SU-DHL-6 (cell line): ENCODE results near the gene CHD2.

ENCODE experiments used
- H2AFZ ChIP-seq: fragments of 200-600 bp; sonication (generic); 2 replicates; pipeline ENCODE4 v1.6.1; 2014; ENCODE audit warnings: low read depth, mild to moderate bottlenecking, moderate library complexity, mixed read lengths, antibody characterized with exemption, low read length; ENCODE audit not compliant: severe bottlenecking
- H3F3A ChIP-seq: fragments of 200-600 bp; shearing (Covaris generic); 2 replicates; pipeline ENCODE4 v1.6.0; 2016; ENCODE audit warnings: antibody characterized with exemption, mild to moderate bottlenecking; ENCODE audit not compliant: insufficient read depth
- H3K27ac ChIP-seq: fragments of 200-600 bp; sonication (generic); 2 replicates; pipeline ENCODE4 v1.5.1; 2016; ENCODE audit warnings: low read depth, mild to moderate bottlenecking, low read length, moderate library complexity, mixed read lengths
- H3K27me3 ChIP-seq: fragments of 200-600 bp; sonication (generic), shearing (Covaris generic); 2 replicates; pipeline ENCODE4 v1.6.0; 2014; ENCODE audit warnings: mild to moderate bottlenecking, low read length
- H3K36me3 ChIP-seq: fragments of 200-600 bp; sonication (generic); 2 replicates; pipeline ENCODE4 v1.6.1; 2014; ENCODE audit warnings: mild to moderate bottlenecking, low read length, mixed read lengths
- H3K4me2 ChIP-seq: fragments of 300-600, 200-600 bp; shearing (Covaris generic), sonication (generic); 2 replicates; pipeline ENCODE4 v1.6.0; 2014; ENCODE audit warnings: low read length, low read depth, mild to moderate bottlenecking; ENCODE audit not compliant: poor library complexity, severe bottlenecking
- H3K4me3 ChIP-seq: fragments of 200-600 bp; sonication (generic); 2 replicates; pipeline ENCODE4 v1.5.1; 2014; ENCODE audit warnings: antibody characterized with exemption, low read length, mild to moderate bottlenecking, mixed read lengths; ENCODE audit not compliant: insufficient read depth, poor library complexity, severe bottlenecking
- H3K79me2 ChIP-seq: fragments of 200-600 bp; sonication (generic); 2 replicates; pipeline ENCODE4 v1.6.1; 2014; ENCODE audit warnings: mild to moderate bottlenecking, low read length, moderate library complexity; ENCODE audit not compliant: insufficient read depth
- H3K9ac ChIP-seq: fragments of 200-600 bp; sonication (generic); 2 replicates; pipeline ENCODE4 v1.7.0; 2014; ENCODE audit warnings: mild to moderate bottlenecking, low read length
- H3K9me2 ChIP-seq: fragments of 200-600 bp; sonication (generic); replicated peaks from 2 replicates; pipeline ENCODE4 v1.6.1; 2014; ENCODE audit warnings: low read length; ENCODE audit not compliant: insufficient read depth
- H3K9me3 ChIP-seq: fragments of 200-600 bp; sonication (generic); 2 replicates; pipeline ENCODE4 v1.6.1; 2014; ENCODE audit warnings: low read length, mixed read lengths; ENCODE audit not compliant: insufficient read depth
- H4K20me1 ChIP-seq: fragments of 200-600 bp; sonication (generic); 2 replicates; pipeline ENCODE4 v1.6.1; 2014; ENCODE audit warnings: low read depth, mild to moderate bottlenecking, antibody characterized with exemption, low read length, moderate library complexity, mixed read lengths
- EZH2phosphoT487 ChIP-seq: fragments of 200-600 bp; sonication (generic), shearing (Covaris generic); conservative IDR thresholded peaks from 2 replicates; pipeline ENCODE4 v1.6.1; 2018; ENCODE audit warnings: mild to moderate bottlenecking, antibody characterized with exemption, low read length, moderate library complexity, mixed read lengths
- TF ChIP-seq, protein P1 (sequence below): fragments of 200-600 bp; sonication (generic); IDR thresholded peaks from one replicate; pipeline ENCODE4 v1.5.1; 2017; ENCODE audit warnings: antibody characterized with exemption, mild to moderate bottlenecking, low read length, moderate library complexity; ENCODE audit not compliant: insufficient read depth, poor library complexity, severe bottlenecking

Gene CHD2

DNA sequence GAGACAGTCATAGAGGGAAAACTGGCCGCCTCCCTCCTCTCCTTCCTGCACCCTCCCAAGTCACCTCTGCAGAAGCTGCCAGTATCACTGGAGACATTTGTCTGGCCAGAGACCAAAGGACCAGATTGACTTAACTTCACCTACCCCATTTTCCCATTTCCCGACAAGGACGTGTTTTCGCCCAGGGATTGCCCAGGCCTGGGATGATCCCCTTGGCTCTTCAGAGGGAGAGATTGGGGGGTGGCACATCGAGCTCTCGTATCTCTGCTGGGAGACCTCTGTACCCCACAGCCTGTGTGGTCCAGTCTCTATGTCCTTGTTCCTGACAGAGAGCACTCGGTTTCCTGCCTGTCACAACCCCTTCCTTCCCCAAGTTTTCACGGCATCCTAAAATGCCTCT lies 157.5 kb downstream of the CHD2 start:
- H3K27ac ChIP-seq, result no peak overlapping the region
- no peaks in the 10 kb centered on the region for H3K9me3 ChIP-seq
- no peaks in the 10 kb centered on the region for H4K20me1 ChIP-seq
- no peak overlapping the region for H3K9ac ChIP-seq
- no peaks in the 10 kb centered on the region for H3K79me2 ChIP-seq
- H3F3A ChIP-seq, result no peaks in the 10 kb centered on the region
- H3K27me3 ChIP-seq, result no peaks in the 10 kb centered on the region
- H3K36me3 ChIP-seq, result no peaks in the 10 kb centered on the region
- no peaks in the 10 kb centered on the region for H3K9me2 ChIP-seq
- TF ChIP-seq EZH2phosphoT487, result no peak
- TF ChIP-seq, protein P1, sequence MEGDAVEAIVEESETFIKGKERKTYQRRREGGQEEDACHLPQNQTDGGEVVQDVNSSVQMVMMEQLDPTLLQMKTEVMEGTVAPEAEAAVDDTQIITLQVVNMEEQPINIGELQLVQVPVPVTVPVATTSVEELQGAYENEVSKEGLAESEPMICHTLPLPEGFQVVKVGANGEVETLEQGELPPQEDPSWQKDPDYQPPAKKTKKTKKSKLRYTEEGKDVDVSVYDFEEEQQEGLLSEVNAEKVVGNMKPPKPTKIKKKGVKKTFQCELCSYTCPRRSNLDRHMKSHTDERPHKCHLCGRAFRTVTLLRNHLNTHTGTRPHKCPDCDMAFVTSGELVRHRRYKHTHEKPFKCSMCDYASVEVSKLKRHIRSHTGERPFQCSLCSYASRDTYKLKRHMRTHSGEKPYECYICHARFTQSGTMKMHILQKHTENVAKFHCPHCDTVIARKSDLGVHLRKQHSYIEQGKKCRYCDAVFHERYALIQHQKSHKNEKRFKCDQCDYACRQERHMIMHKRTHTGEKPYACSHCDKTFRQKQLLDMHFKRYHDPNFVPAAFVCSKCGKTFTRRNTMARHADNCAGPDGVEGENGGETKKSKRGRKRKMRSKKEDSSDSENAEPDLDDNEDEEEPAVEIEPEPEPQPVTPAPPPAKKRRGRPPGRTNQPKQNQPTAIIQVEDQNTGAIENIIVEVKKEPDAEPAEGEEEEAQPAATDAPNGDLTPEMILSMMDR, result no peak
- no peak overlapping the region for H3K4me3 ChIP-seq
- H2AFZ ChIP-seq, result no peak overlapping the region
- H3K4me2 ChIP-seq, result no peak overlapping the region

DNA sequence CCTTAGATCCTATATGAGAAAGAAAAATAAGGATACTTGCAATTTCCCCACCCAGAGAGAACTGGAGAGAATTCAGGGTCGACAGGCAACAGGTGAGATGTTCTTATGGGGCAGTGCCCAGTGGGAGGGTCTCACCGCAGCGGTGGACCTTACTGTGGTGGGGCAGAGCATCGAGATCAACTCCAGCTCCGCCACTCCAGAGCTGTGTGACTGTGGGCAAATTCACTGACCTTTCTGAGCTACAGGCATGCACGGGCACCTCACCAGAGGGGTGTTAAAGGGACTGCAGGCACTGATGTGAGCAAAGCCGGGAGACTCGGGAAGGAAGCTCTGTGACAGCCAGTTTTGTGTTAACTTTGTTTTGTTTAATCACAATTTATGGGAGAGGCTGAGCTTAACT lies 158.0 kb downstream of the CHD2 start:
- Histone ChIP-seq H3K4me2 (no peak overlapping the region), H3K36me3 (no peaks in the 10 kb centered on the region), H3K9me3 (no peaks in the 10 kb centered on the region), H3K9me2 (no peaks in the 10 kb centered on the region), H3K27me3 (no peaks in the 10 kb centered on the region), H3F3A (no peaks in the 10 kb centered on the region), H2AFZ (no peak overlapping the region), H3K79me2 (no peaks in the 10 kb centered on the region), H3K27ac (no peak overlapping the region), H3K4me3 (no peak overlapping the region), H4K20me1 (no peaks in the 10 kb centered on the region), H3K9ac (no peak overlapping the region)
- TF ChIP-seq EZH2phosphoT487, result no peak
- TF ChIP-seq, protein P1, result no peak

DNA sequence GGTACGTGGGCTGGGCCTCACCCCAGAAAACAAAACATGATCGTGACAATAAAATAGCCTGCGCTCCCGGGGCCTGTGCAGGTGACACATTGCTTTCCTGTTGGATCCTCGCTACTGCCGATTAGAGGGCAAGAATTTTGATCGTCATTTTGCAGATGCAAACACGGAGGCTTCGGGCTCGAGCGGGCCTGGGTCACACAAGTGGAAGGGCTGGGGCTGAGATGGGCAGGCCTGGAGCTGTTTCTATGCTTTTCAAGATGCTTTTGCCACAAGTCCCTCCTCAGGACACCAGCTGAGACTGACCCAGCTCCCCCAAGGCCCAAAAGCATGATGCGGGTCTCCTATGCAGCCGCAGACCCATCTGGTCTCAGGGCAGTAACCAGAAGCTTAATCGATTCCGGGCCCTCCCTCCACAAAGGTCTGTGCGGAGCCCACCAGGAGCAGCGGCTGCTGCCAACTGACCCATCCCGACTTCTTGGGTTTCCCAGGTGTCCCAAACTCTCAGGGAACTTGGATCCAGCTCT lies 158.8 kb downstream of the CHD2 start:
- Histone ChIP-seq H3K9me2 (no peaks in the 10 kb centered on the region), H3K9ac (no peak overlapping the region), H3K27me3 (no peaks in the 10 kb centered on the region), H3K4me2 (no peak overlapping the region), H4K20me1 (no peaks in the 10 kb centered on the region), H3F3A (no peaks in the 10 kb centered on the region), H3K27ac (no peak overlapping the region), H3K79me2 (no peaks in the 10 kb centered on the region), H3K9me3 (no peaks in the 10 kb centered on the region), H3K36me3 (no peaks in the 10 kb centered on the region), H2AFZ (no peak overlapping the region), H3K4me3 (no peak overlapping the region)
- TF ChIP-seq, protein P1, result no peak
- no peak for TF ChIP-seq EZH2phosphoT487

DNA sequence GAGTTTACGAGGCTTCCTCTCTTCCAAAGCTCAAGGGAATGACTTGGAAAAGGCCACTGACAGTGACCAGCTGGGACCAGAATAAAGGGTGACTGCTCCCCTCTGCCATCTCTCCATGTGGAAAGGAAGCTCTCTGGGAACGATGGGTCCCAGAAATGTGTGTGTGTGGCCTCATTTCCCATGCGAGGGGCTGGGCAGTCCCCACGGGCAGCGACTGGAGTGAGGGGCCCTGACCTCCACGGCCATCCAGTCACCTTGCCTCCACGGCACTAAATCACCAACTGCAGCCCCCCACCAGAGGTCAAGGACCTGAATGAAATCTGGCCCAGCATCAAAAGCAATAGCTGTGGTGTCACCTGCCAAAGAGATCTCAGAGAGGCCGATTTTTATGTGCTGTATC lies 159.3 kb downstream of the CHD2 start:
- Histone ChIP-seq H3K36me3 (no peaks in the 10 kb centered on the region), H3K4me3 (no peak overlapping the region), H3K27me3 (no peaks in the 10 kb centered on the region), H3K4me2 (no peak overlapping the region), H3K9me3 (no peaks in the 10 kb centered on the region), H3K27ac (no peak overlapping the region), H3K79me2 (no peaks in the 10 kb centered on the region), H3F3A (no peaks in the 10 kb centered on the region), H2AFZ (no peak overlapping the region), H3K9ac (no peak overlapping the region), H3K9me2 (no peaks in the 10 kb centered on the region), H4K20me1 (no peaks in the 10 kb centered on the region)
- TF ChIP-seq EZH2phosphoT487, result no peak
- TF ChIP-seq, protein P1, result no peak
